Aorta (tissue), 5 donors: ENCODE results near the gene HVCN1. TPM values are rescaled to one million over a fixed set of nuclear protein-coding genes. Genes with fewer than 3 reads are reported as not detected.
A peak's percentile ranks its signal among the peaks of the same experiment; 100 is the strongest.
"Not testable (repeated sequence)": the region's sequence is repeated elsewhere in the genome, so short reads cannot be mapped to it uniquely, and the experiment has no call there.

Experiments used
- ATAC-seq: fragments of 200-7000 bp; cut with Tn5 transposase; one replicate; pipeline ENCODE4 v1.9.1; 2022; ENCODE audit warnings: moderate library complexity; ENCODE audit not compliant: low FRiP score
- DNase-seq, 2 donors: peaks; one replicate each; pipeline ENCODE4 v3.0.0-alpha.2; 2020
- H3K27ac ChIP-seq, 2 donors: one replicate each; pipeline ENCODE4 v1.5.1; 2013; ENCODE audit warnings: low read length in 2 of 2, mild to moderate bottlenecking in 2 of 2, moderate library complexity in 2 of 2, control low read depth in 1 of 2, inconsistent platforms in 1 of 2, low read depth in 1 of 2
- H3K27me3 ChIP-seq, 2 donors: one replicate each; pipeline ENCODE4 v1.6.1; 2013; ENCODE audit warnings: control low read depth in 1 of 2, low read length in 1 of 2, mild to moderate bottlenecking in 1 of 2, moderate library complexity in 1 of 2; ENCODE audit not compliant: insufficient read depth in 2 of 2, control insufficient read depth in 1 of 2
- H3K36me3 ChIP-seq, 2 donors: one replicate each; pipeline ENCODE4 v1.6.1; 2013; ENCODE audit warnings: control low read depth in 1 of 2, low read length in 1 of 2, mild to moderate bottlenecking in 1 of 2; ENCODE audit not compliant: insufficient read depth in 2 of 2, control insufficient read depth in 1 of 2
- H3K4me1 ChIP-seq, 2 donors: one replicate each; pipeline ENCODE4 v1.6.1; 2013; ENCODE audit warnings: low read length in 2 of 2, control low read depth in 1 of 2, mild to moderate bottlenecking in 1 of 2, moderate library complexity in 1 of 2; ENCODE audit not compliant: insufficient read depth in 2 of 2, control insufficient read depth in 1 of 2
- H3K4me3 ChIP-seq, 2 donors: one replicate each; pipeline ENCODE4 v1.5.1; 2013; ENCODE audit warnings: low read length in 2 of 2, control low read depth in 1 of 2, mild to moderate bottlenecking in 1 of 2
- H3K9me3 ChIP-seq: one replicate; pipeline ENCODE4 v1.6.1; 2013; ENCODE audit warnings: mild to moderate bottlenecking, low read length; ENCODE audit not compliant: control insufficient read depth
- WGBS, 2 donors: extraction: QIAGEN DNeasy Blood & Tissue Kit; methylation state at CpG; one replicate each; pipeline ENCODE4 v1.1.7; 2013; 5-methylcytosine and 5-hydroxymethylcytosine counted together
- intact Hi-C, 2 donors: fragments of 100-400 bp; cut with DNase I; formaldehyde crosslinking; loops; one replicate each; pipeline versions ENCODE4 v1.14.2 to v1.15.0; 2022
- long read RNA-seq, 2 donors: library from polyadenylated mRNA; unstranded; transcript quantifications; one replicate each; pipeline ENCODE4 v2.0.0, GENCODE V29; 2020 to 2021
- polyA plus RNA-seq, 2 donors: library from polyadenylated mRNA; stranded (reverse); fragments of 200-250 nt; gene quantifications; one replicate each; pipeline ENCODE4 v1.2.3, GENCODE V29; 2013
- total RNA-seq, 2 donors: library from RNA; stranded (reverse); fragmentation: NEBNext Ultra II Directional; extraction: Animal tissue kit (Norgen Biotek cat#: 25700); gene quantifications; one replicate each; pipeline ENCODE4 v1.2.1, GENCODE V29; 2021
- donor health status: healthy with polysubstance abuse.
- donor health status: Bipolar disorder and iron deficiency.
- donor health status: DM: no; HTN: no; CAD: no.
- donor health status: DM: no; HTN: no; CAD: no.
- donor health status: DM: yes; HTN: yes; CAD: no.

Gene HVCN1
- total RNA-seq (10 to 100 TPM in 1 of 2 donors, 1 to 10 TPM in 1; 4.1 to 10.1 TPM), polyA plus RNA-seq (1 to 10 TPM; 6.0 to 8.6 TPM)
- long read RNA-seq, donor 1, partial matches to known transcripts, result 2 of 15 reads
- long read RNA-seq, donor 1, other reads (novel, unspliced or antisense), result 10 of 15 reads
- long read RNA-seq, donor 2, partial matches to known transcripts, result 1 of 18 reads
- long read RNA-seq, donor 2, other reads (novel, unspliced or antisense), result 15 of 18 reads

- intact Hi-C loops, result no loop called here
- 4 to 7% methylated on average over 32 to 64 of the region's 64 CpGs for WGBS, 2 donors
- no peaks in the 10 kb centered on the region for H3K27me3 ChIP-seq
- ATAC-seq (peak; percentile 90), DNase-seq (peak; percentile 75 to 85)
- peak within 1 kb of the TSS; percentile 44 to 45 for H3K4me3 ChIP-seq
- H3K4me1 ChIP-seq, result no peaks in the 10 kb centered on the region
- peak within 1 kb of the TSS in 1 of 2 donors; percentile 36 for H3K27ac ChIP-seq
- peaks cover 2% of the 10 kb centered on the region for H3K9me3 ChIP-seq
- H3K36me3 ChIP-seq, result no peaks in the 10 kb centered on the region
Observed at GRCh38 chr12:110688446-110689280, at the start of gene HVCN1. HVCN1 (minus strand) TSS chr12:110689115; CDS start chr12:110683245, 5,870 bp downstream.

- Histone ChIP-seq H3K36me3 (no peaks in the 10 kb centered on the region), H3K27me3 (no peaks in the 10 kb centered on the region), H3K4me1 (no peaks in the 10 kb centered on the region), H3K27ac (no peak overlapping the region), H3K9me3 (no peaks in the 10 kb centered on the region), H3K4me3 (no peak overlapping the region)
- no peak for ATAC-seq
- 87 to 88% methylated on average over 3 of the region's 3 CpGs for WGBS, 2 donors
- no peak for DNase-seq
- intact Hi-C loops, result no loop called here
Observed at GRCh38 chr12:110737532-110737931, 48.6 kb upstream of the HVCN1 start.

GRCh38 chr12:110737016-110737415, 48.1 kb upstream of the HVCN1 start:
- H3K27me3 ChIP-seq, H3K9me3 ChIP-seq, ATAC-seq, H3K4me3 ChIP-seq, intact Hi-C loops, H3K4me1 ChIP-seq, H3K27ac ChIP-seq, H3K36me3 ChIP-seq, DNase-seq: not testable (repeated sequence)
- WGBS, 2 donors, result 70 to 76% methylated on average over 5 of the region's 5 CpGs

GRCh38 chr12:110733900-110734299, 45.0 kb upstream of the HVCN1 start:
- ATAC-seq (no peak), DNase-seq (no peak)
- intact Hi-C loops, result no loop called here
- Histone ChIP-seq H3K9me3 (no peaks in the 10 kb centered on the region), H3K4me1 (no peaks in the 10 kb centered on the region), H3K27ac (no peak overlapping the region), H3K27me3 (no peaks in the 10 kb centered on the region), H3K4me3 (no peak overlapping the region), H3K36me3 (peaks cover 3 to 4% of the 10 kb centered on the region in 2 donors)
- 39 to 45% methylated on average over 1 of the region's 1 CpG for WGBS, 2 donors

GRCh38 chr12:110733089-110733715, 44.3 kb upstream of the HVCN1 start:
- Histone ChIP-seq H3K27ac (no peak overlapping the region), H3K4me3 (no peak overlapping the region), H3K36me3 (peaks cover 6 to 8% of the 10 kb centered on the region in 2 donors), H3K4me1 (no peaks in the 10 kb centered on the region), H3K9me3 (no peaks in the 10 kb centered on the region), H3K27me3 (no peaks in the 10 kb centered on the region)
- WGBS, 2 donors, result 46 to 51% methylated on average over 5 of the region's 5 CpGs
- intact Hi-C loops, result no loop called here
- DNase-seq (no peak), ATAC-seq (no peak)

GRCh38 chr12:110732572-110732971, 43.7 kb upstream of the HVCN1 start:
- Histone ChIP-seq H3K4me1 (no peaks in the 10 kb centered on the region), H3K4me3 (no peak overlapping the region), H3K36me3 (peaks cover 6 to 8% of the 10 kb centered on the region in 2 donors), H3K27me3 (no peaks in the 10 kb centered on the region), H3K27ac (no peak overlapping the region), H3K9me3 (no peaks in the 10 kb centered on the region)
- intact Hi-C loops, result no loop called here
- 12 to 15% methylated on average over 3 of the region's 3 CpGs for WGBS, 2 donors
- no peak for ATAC-seq
- no peak for DNase-seq

- H3K27ac ChIP-seq, result no peak overlapping the region
- DNase-seq, result no peak
- ATAC-seq, result no peak
- H3K36me3 ChIP-seq, result peaks cover 6 to 8% of the 10 kb centered on the region in 2 donors
- no peaks in the 10 kb centered on the region for H3K27me3 ChIP-seq
- 83 to 84% methylated on average over 2 of the region's 2 CpGs for WGBS, 2 donors
- H3K9me3 ChIP-seq, result no peaks in the 10 kb centered on the region
- no peaks in the 10 kb centered on the region for H3K4me1 ChIP-seq
- H3K4me3 ChIP-seq, result no peak overlapping the region
- intact Hi-C loops, result no loop called here
Observed at GRCh38 chr12:110731479-110731878, 42.6 kb upstream of the HVCN1 start.

- intact Hi-C loops, result no loop called here
- Histone ChIP-seq H3K9me3 (no peaks in the 10 kb centered on the region), H3K36me3 (peaks cover 8 to 11% of the 10 kb centered on the region in 2 donors), H3K4me3 (no peak overlapping the region), H3K27ac (no peak overlapping the region), H3K27me3 (no peaks in the 10 kb centered on the region), H3K4me1 (no peaks in the 10 kb centered on the region)
- DNase-seq, result no peak
- ATAC-seq, result no peak
- WGBS, 2 donors, result 97 to 100% methylated on average over 1 of the region's 1 CpG
Observed at GRCh38 chr12:110728628-110729027, 39.7 kb upstream of the HVCN1 start.
